Tibial nerve (tissue), 4 donors: ENCODE measurements around the gene PRSS36. TPM values are rescaled to one million over a fixed set of nuclear protein-coding genes. Genes with fewer than 3 reads are reported as not detected.

ENCODE experiments used
- DNase-seq, 2 donors: peaks; one replicate each; pipeline ENCODE4 v3.0.0-alpha.2; 2019; ENCODE audit warnings: low spot score in 2 of 2
- H3K27ac ChIP-seq, 4 donors: fragments of 200-600 bp; sonication (generic) in 3 of 4; one replicate each; pipeline ENCODE4 v1.5.1; 2017 to 2019; ENCODE audit warnings: mild to moderate bottlenecking in 1 of 4
- H3K27me3 ChIP-seq, 2 donors: fragments of 200-600 bp; sonication (generic) in 1 of 2; one replicate each; pipeline versions ENCODE4 v1.5.1 to v1.6.0; 2017 to 2019
- H3K36me3 ChIP-seq, 3 donors: fragments of 200-600 bp; sonication (generic); one replicate each; pipeline ENCODE4 v1.5.1; 2018 to 2019
- H3K4me1 ChIP-seq, 4 donors: fragments of 200-600 bp; sonication (generic) in 3 of 4; one replicate each; pipeline ENCODE4 v1.5.1; 2017 to 2019
- H3K4me3 ChIP-seq, 4 donors: fragments of 200-600 bp; sonication (generic) in 3 of 4; one replicate each; pipeline ENCODE4 v1.5.1; 2017 to 2019; ENCODE audit warnings: mild to moderate bottlenecking in 1 of 4, moderate library complexity in 1 of 4
- H3K9me3 ChIP-seq, 4 donors: fragments of 200-600 bp; sonication (generic) in 3 of 4; one replicate each; pipeline ENCODE4 v1.5.1; 2017 to 2019
- CTCF ChIP-seq, 5 experiments: fragments of 200-600 bp in 3 of 5; fragments of 450-650 bp in 2 of 5; sonication (generic) in 3 of 5; IDR thresholded peaks; one replicate each; pipeline ENCODE4 v1.5.1; 2016 to 2019; ENCODE audit warnings: antibody characterized with exemption in 5 of 5, mild to moderate bottlenecking in 3 of 5, moderate library complexity in 2 of 5
- EP300 ChIP-seq, 2 donors: sonication (generic); formaldehyde crosslinking; IDR thresholded peaks; one replicate each; pipeline ENCODE4 v1.6.1; 2017; ENCODE audit warnings: antibody characterized with exemption in 2 of 2, mild to moderate bottlenecking in 1 of 2
- POLR2A ChIP-seq, 2 donors: fragments of 450-650 bp; IDR thresholded peaks; one replicate each; pipeline ENCODE4 v1.6.1; 2017; ENCODE audit warnings: antibody characterized with exemption in 2 of 2, mild to moderate bottlenecking in 2 of 2, moderate library complexity in 2 of 2
- WGBS, 2 donors: methylation state at CpG; one replicate each; pipeline ENCODE4 v1.1.5; 2018; 5-methylcytosine and 5-hydroxymethylcytosine counted together
- total RNA-seq, 4 donors: library from RNA; depleted of rRNA; stranded (reverse); fragments of >200 nt; gene quantifications; one replicate each; pipeline ENCODE4 v1.1.0, GENCODE V29; 2016

PRSS36 gene
- total RNA-seq, 4 donors from 2014 or later = 6.5 to 21.3 (median 10.8) TPM

GRCh38 chr16:31131841-31132271 lies 18.0 kb downstream of the PRSS36 start:
- TF ChIP-seq EP300 (IDR thresholded peaks at IDR 0.05) = no peak
- TF ChIP-seq CTCF (IDR thresholded peaks at IDR 0.05) = no peak
- no peak for TF ChIP-seq POLR2A (IDR thresholded peaks at IDR 0.05)
- no peak for DNase-seq
- Histone ChIP-seq H3K9me3 (no peaks in the 10 kb centered on the region), H3K27ac (peak overlapping the region in 2 of 4 donors; percentile 47 to 85), H3K36me3 (peaks cover 0 to 66% (median 4%) of the 10 kb centered on the region in 3 donors), H3K27me3 (peaks cover 0 to 18% of the 10 kb centered on the region in 2 donors), H3K4me1 (peaks cover 0 to 43% (median 2%) of the 10 kb centered on the region in 4 donors), H3K4me3 (no peak overlapping the region)
- 79 to 83% methylated on average over 3 to 5 of the region's 5 CpGs for WGBS, 2 donors

GRCh38 chr16:31131416-31131815 lies 18.4 kb downstream of the PRSS36 start:
- Histone ChIP-seq H3K4me1 (peaks cover 0 to 43% (median 2%) of the 10 kb centered on the region in 4 donors), H3K27ac (peak overlapping the region in 2 of 4 donors; percentile 47 to 85), H3K36me3 (peaks cover 0 to 70% (median 4%) of the 10 kb centered on the region in 3 donors), H3K4me3 (no peak overlapping the region), H3K9me3 (no peaks in the 10 kb centered on the region), H3K27me3 (peaks cover 0 to 14% of the 10 kb centered on the region in 2 donors)
- no peak for DNase-seq
- TF ChIP-seq CTCF (IDR thresholded peaks at IDR 0.05) = no peak
- TF ChIP-seq EP300 (IDR thresholded peaks at IDR 0.05) = no peak
- no peak for TF ChIP-seq POLR2A (IDR thresholded peaks at IDR 0.05)
- 89 to 95% methylated on average over 10 to 11 of the region's 11 CpGs for WGBS, 2 donors

- DNase-seq = no peak
- Histone ChIP-seq H3K4me1 (peaks cover 0 to 43% (median 2%) of the 10 kb centered on the region in 4 donors), H3K9me3 (no peaks in the 10 kb centered on the region), H3K27ac (peak overlapping the region in 3 of 4 donors; percentile 47 to 85 (median 84)), H3K4me3 (no peak overlapping the region), H3K36me3 (peaks cover 0 to 75% (median 4%) of the 10 kb centered on the region in 3 donors), H3K27me3 (peaks cover 0 to 9% of the 10 kb centered on the region in 2 donors)
- 72 to 76% methylated on average over 5 to 6 of the region's 6 CpGs for WGBS, 2 donors
- no peak for TF ChIP-seq CTCF (IDR thresholded peaks at IDR 0.05)
- TF ChIP-seq EP300 (IDR thresholded peaks at IDR 0.05) = no peak
- TF ChIP-seq POLR2A (IDR thresholded peaks at IDR 0.05) = no peak
These were observed 19.0 kb downstream of the PRSS36 start for GRCh38 chr16:31130899-31131298.

DNA sequence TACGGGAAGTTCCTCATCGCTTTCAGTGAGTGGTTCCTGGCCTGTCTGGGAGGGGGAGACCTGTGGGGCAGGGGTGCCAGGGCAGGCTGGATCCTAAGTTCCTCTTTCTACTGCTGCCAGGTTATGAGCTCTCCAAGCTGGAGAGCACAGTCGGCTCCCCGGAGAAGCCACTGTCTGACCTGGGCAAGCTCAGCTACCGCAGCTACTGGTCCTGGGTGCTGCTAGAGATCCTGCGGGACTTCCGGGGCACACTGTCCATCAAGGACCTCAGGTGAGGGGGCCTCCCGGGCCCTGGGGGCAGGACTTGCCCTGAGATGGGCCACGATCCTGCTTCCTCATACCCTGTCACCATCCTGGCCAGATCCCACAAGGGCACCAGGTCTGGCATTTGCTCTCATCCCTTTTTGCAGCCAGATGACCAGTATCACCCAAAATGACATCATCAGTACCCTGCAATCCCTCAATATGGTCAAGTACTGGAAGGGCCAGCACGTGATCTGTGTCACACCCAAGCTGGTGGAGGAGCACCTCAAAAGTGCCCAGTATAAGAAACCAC lies 19.5 kb downstream of the PRSS36 start:
- DNase-seq = no peak
- peaks cover 0 to 4% of the 10 kb centered on the region in 2 donors for H3K27me3 ChIP-seq
- H3K27ac ChIP-seq = peak overlapping the region; percentile 1 to 85 (median 80)
- TF ChIP-seq CTCF (IDR thresholded peaks at IDR 0.05) = no peak
- no peak for TF ChIP-seq POLR2A (IDR thresholded peaks at IDR 0.05)
- no peak for TF ChIP-seq EP300 (IDR thresholded peaks at IDR 0.05)
- no peaks in the 10 kb centered on the region for H3K9me3 ChIP-seq
- H3K4me1 ChIP-seq = peaks cover 0 to 41% (median 2%) of the 10 kb centered on the region in 4 donors
- H3K4me3 ChIP-seq = peak overlapping the region in 1 of 4 donors; percentile 4
- peaks cover 0 to 80% (median 4%) of the 10 kb centered on the region in 3 donors for H3K36me3 ChIP-seq
- WGBS, 2 donors = 64 to 94% methylated on average over 7 to 8 of the region's 10 CpGs

DNA sequence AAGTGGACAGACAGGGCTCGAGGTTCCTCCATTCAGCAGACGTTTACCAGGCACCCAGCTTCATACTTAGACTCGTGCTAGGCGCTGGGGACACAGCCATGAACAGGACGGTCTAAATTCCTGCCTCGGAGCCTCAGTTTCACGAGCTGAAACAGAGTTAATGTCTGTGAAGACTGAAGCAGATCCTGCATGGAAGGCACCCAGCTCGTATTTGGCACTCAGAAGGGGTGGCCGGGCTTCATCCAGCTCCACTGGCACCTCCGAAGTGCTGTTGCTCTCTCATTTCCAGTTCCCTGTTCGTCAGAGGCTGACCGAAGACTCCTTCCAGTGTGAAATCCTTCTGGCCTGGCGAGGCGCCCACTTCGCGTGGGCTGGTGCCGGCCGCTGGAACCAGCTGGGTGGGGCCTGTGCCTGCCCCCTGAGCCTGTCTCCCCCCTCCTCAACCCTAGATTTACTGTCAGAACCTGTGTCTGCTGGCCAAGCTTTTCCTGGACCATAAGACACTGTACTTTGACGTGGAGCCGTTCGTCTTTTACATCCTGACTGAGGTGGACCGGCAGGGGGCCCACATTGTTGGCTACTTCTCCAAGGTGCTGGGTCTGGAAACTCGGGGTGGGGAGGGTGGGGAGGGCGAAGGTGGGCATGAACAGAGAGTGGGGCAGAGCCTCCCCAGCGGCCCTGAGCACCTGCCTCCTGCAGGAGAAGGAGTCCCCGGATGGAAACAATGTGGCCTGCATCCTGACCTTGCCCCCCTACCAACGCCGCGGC lies 20.1 kb downstream of the PRSS36 start:
- Histone ChIP-seq H3K9me3 (no peaks in the 10 kb centered on the region), H3K27ac (peak overlapping the region; percentile 18 to 85 (median 80)), H3K27me3 (no peaks in the 10 kb centered on the region), H3K4me3 (peak overlapping the region in 1 of 4 donors; percentile 4), H3K4me1 (peaks cover 0 to 34% (median 2%) of the 10 kb centered on the region in 4 donors), H3K36me3 (peaks cover 0 to 87% (median 4%) of the 10 kb centered on the region in 3 donors)
- no peak for DNase-seq
- WGBS, 2 donors = 38 to 41% methylated on average over 22 to 29 of the region's 29 CpGs
- TF ChIP-seq EP300 (IDR thresholded peaks at IDR 0.05) = peak in 1 of 2 donors; percentile 54
- TF ChIP-seq POLR2A (IDR thresholded peaks at IDR 0.05) = peak in 1 of 2 donors; percentile 31
- TF ChIP-seq CTCF (IDR thresholded peaks at IDR 0.05) = no peak
